ENCODE results near the gene PEA15.

The PEA15 gene

DNA sequence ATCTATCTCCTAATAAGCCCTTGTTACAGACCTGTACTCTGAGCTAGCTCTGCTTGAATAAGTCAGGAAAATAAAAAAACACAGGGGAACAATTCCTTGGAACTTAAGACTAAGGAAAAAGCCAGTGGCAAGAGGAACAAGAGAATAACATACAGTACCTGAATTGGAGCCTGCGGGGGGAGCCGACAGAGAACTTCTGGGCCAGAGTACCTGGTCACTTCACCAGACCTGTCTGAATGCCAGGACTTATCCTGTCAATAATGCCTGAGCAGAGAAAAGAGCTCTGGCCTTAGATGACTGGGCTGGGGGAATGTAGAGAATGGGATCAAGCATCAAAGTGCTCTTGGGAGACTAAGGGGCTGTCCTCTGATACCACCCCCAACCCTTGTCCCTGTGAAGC, 15.1 kb downstream of the PEA15 start:
- Histone ChIP-seq H3K36me3 (ENCODE audit: control insufficient read depth, insufficient read depth, low read length) (peaks cover 37% of the 10 kb centered on the region), H3K9me3 (ENCODE audit: control insufficient read depth, insufficient read depth, low read length) (no peaks in the 10 kb centered on the region), H3K4me3 (ENCODE audit: low read length) (no peak overlapping the region), H3K4me1 (ENCODE audit: control insufficient read depth, insufficient read depth, low read length) (no peaks in the 10 kb centered on the region), H3K27ac (ENCODE audit: low read length) (no peak overlapping the region), H3K27me3 (ENCODE audit: control insufficient read depth, insufficient read depth, low read length) (no peaks in the 10 kb centered on the region; the same call in 1 of the 2 replicates)
- WGBS (ENCODE audit: insufficient coverage, insufficient read length): no CpG with 5 or more reads among the region's 2 CpGs
- no peak for DNase-seq (ENCODE audit: low read depth, low spot score)

- peaks cover 38% of the 10 kb centered on the region for H3K36me3 ChIP-seq (ENCODE audit: control insufficient read depth, insufficient read depth, low read length)
- no peaks in the 10 kb centered on the region; the same call in 1 of the 2 replicates for H3K27me3 ChIP-seq (ENCODE audit: control insufficient read depth, insufficient read depth, low read length)
- no peaks in the 10 kb centered on the region for H3K4me1 ChIP-seq (ENCODE audit: control insufficient read depth, insufficient read depth, low read length)
- H3K27ac ChIP-seq (ENCODE audit: low read length): no peak overlapping the region
- DNase-seq (ENCODE audit: low read depth, low spot score): no peak
- H3K4me3 ChIP-seq (ENCODE audit: low read length): no peak overlapping the region
- H3K9me3 ChIP-seq (ENCODE audit: control insufficient read depth, insufficient read depth, low read length): no peaks in the 10 kb centered on the region
Observed at GRCh38 chr1:160221089-160221488, 15.9 kb downstream of the PEA15 start.

GRCh38 chr1:160222546-160222945, 17.4 kb downstream of the PEA15 start:
- no CpG with 5 or more reads among the region's 3 CpGs for WGBS (ENCODE audit: insufficient coverage, insufficient read length)

GRCh38 chr1:160224606-160225005, 19.4 kb downstream of the PEA15 start:
- no peaks in the 10 kb centered on the region for H3K9me3 ChIP-seq (ENCODE audit: control insufficient read depth, insufficient read depth, low read length)
- no peaks in the 10 kb centered on the region for H3K4me1 ChIP-seq (ENCODE audit: control insufficient read depth, insufficient read depth, low read length)
- no peaks in the 10 kb centered on the region for H3K27me3 ChIP-seq (ENCODE audit: control insufficient read depth, insufficient read depth, low read length)
- WGBS (ENCODE audit: insufficient coverage, insufficient read length): no CpG with 5 or more reads among the region's 2 CpGs
- H3K36me3 ChIP-seq (ENCODE audit: control insufficient read depth, insufficient read depth, low read length): peaks cover 17% of the 10 kb centered on the region
- no peak overlapping the region for H3K4me3 ChIP-seq (ENCODE audit: low read length)
- no peak overlapping the region for H3K27ac ChIP-seq (ENCODE audit: low read length)
- DNase-seq (ENCODE audit: low read depth, low spot score): no peak

More at GRCh38 chr1:160222546-160222945, 17.4 kb downstream of the PEA15 start:
- no peaks in the 10 kb centered on the region; the same call in 1 of the 2 replicates for H3K27me3 ChIP-seq (ENCODE audit: control insufficient read depth, insufficient read depth, low read length)
- H3K27ac ChIP-seq (ENCODE audit: low read length): no peak overlapping the region
- no peak for DNase-seq (ENCODE audit: low read depth, low spot score)
- H3K4me3 ChIP-seq (ENCODE audit: low read length): no peak overlapping the region
- no peaks in the 10 kb centered on the region for H3K4me1 ChIP-seq (ENCODE audit: control insufficient read depth, insufficient read depth, low read length)
- H3K9me3 ChIP-seq (ENCODE audit: control insufficient read depth, insufficient read depth, low read length): no peaks in the 10 kb centered on the region
- H3K36me3 ChIP-seq (ENCODE audit: control insufficient read depth, insufficient read depth, low read length): peaks cover 30% of the 10 kb centered on the region

DNA sequence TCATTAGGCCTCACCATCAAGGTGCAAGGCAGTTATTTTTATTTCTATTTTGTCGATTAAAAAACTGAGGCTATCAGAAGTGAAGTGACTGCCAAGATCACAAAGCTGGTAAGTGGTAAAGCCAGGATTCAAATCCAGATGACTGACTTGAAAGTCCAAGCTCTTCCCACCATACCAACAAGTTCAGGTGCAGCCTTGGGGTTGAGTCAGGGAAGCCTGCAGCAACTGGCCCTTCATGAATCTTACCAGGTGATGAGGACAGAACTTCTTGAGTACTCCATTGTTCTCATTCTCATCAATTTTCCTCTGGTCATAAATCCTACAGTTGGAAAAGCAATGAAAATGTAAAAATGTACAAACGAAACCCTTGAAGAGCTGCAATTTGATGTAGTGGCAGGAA, 20.2 kb downstream of the PEA15 start:
- DNase-seq (ENCODE audit: low read depth, low spot score): no peak
- Histone ChIP-seq H3K4me1 (ENCODE audit: control insufficient read depth, insufficient read depth, low read length) (no peaks in the 10 kb centered on the region), H3K4me3 (ENCODE audit: low read length) (no peak overlapping the region), H3K36me3 (ENCODE audit: control insufficient read depth, insufficient read depth, low read length) (peaks cover 17% of the 10 kb centered on the region), H3K9me3 (ENCODE audit: control insufficient read depth, insufficient read depth, low read length) (no peaks in the 10 kb centered on the region), H3K27ac (ENCODE audit: low read length) (no peak overlapping the region), H3K27me3 (ENCODE audit: control insufficient read depth, insufficient read depth, low read length) (no peaks in the 10 kb centered on the region)
- WGBS (ENCODE audit: insufficient coverage, insufficient read length): no CpG with 5 or more reads among the region's 2 CpGs

- H3K27ac ChIP-seq (ENCODE audit: low read length): no peak overlapping the region
- no peak for DNase-seq (ENCODE audit: low read depth, low spot score)
- peaks cover 19% of the 10 kb centered on the region for H3K36me3 ChIP-seq (ENCODE audit: control insufficient read depth, insufficient read depth, low read length)
- no peaks in the 10 kb centered on the region for H3K9me3 ChIP-seq (ENCODE audit: control insufficient read depth, insufficient read depth, low read length)
- no CpG with 5 or more reads among the region's 2 CpGs for WGBS (ENCODE audit: insufficient coverage, insufficient read length)
- H3K4me3 ChIP-seq (ENCODE audit: low read length): no peak overlapping the region
- H3K4me1 ChIP-seq (ENCODE audit: control insufficient read depth, insufficient read depth, low read length): no peaks in the 10 kb centered on the region
- no peaks in the 10 kb centered on the region for H3K27me3 ChIP-seq (ENCODE audit: control insufficient read depth, insufficient read depth, low read length)
Observed at GRCh38 chr1:160226623-160227022, 21.4 kb downstream of the PEA15 start.

- peaks cover 19% of the 10 kb centered on the region for H3K36me3 ChIP-seq (ENCODE audit: control insufficient read depth, insufficient read depth, low read length)
Observed at GRCh38 chr1:160227034-160227433, 21.9 kb downstream of the PEA15 start.

DNA sequence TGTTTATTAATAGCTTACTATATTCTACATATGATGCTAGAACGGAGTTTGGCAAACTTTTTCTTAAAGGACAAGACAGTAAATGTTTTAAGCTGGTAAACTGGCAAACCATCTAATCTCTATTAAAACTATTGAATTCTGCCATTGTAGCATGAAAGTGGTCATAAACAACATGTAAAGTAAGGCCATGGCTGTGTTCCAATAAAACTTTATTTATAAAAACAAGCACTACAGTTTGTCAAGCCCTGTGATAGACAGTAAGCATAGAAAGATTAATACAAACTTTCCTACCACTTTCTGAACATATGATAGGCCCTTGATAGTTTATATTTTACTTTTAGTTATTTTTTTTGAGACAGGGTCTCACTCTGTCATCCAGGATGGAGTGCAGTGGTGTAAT, 22.4 kb downstream of the PEA15 start:
- no CpG with 5 or more reads among the region's 1 CpG for WGBS (ENCODE audit: insufficient coverage, insufficient read length)
- no peaks in the 10 kb centered on the region for H3K4me1 ChIP-seq (ENCODE audit: control insufficient read depth, insufficient read depth, low read length)

More at GRCh38 chr1:160227034-160227433, 21.9 kb downstream of the PEA15 start:
- Histone ChIP-seq H3K27ac (ENCODE audit: low read length) (no peak overlapping the region), H3K27me3 (ENCODE audit: control insufficient read depth, insufficient read depth, low read length) (no peaks in the 10 kb centered on the region), H3K4me1 (ENCODE audit: control insufficient read depth, insufficient read depth, low read length) (no peaks in the 10 kb centered on the region), H3K9me3 (ENCODE audit: control insufficient read depth, insufficient read depth, low read length) (no peaks in the 10 kb centered on the region), H3K4me3 (ENCODE audit: low read length) (no peak overlapping the region)
- DNase-seq (ENCODE audit: low read depth, low spot score): no peak
- no CpG with 5 or more reads among the region's 4 CpGs for WGBS (ENCODE audit: insufficient coverage, insufficient read length)

DNA sequence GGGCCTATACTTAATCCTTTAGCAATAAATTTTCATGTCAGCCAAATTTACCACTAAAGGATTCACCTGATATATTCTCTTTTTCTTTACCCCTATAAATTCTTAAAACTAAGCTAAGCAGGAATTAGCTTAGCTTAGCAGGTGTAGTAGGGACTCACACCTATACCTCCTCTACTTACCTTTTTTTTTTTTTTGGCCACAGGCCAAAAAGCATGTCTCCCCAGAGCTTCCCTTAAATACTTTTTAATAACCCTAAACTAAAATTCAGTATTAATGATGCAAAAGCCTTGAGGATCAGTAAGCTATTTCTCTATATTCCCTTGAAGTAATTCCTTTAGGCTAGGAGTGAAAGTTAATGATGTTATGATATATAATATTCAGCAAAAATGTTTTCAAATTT, 23.2 kb downstream of the PEA15 start:
- no peaks in the 10 kb centered on the region for H3K4me1 ChIP-seq (ENCODE audit: control insufficient read depth, insufficient read depth, low read length)
- H3K36me3 ChIP-seq (ENCODE audit: control insufficient read depth, insufficient read depth, low read length): peaks cover 16% of the 10 kb centered on the region
- DNase-seq (ENCODE audit: low read depth, low spot score): no peak
- no peak overlapping the region for H3K27ac ChIP-seq (ENCODE audit: low read length)
- H3K9me3 ChIP-seq (ENCODE audit: control insufficient read depth, insufficient read depth, low read length): no peaks in the 10 kb centered on the region
- H3K27me3 ChIP-seq (ENCODE audit: control insufficient read depth, insufficient read depth, low read length): no peaks in the 10 kb centered on the region
- no peak overlapping the region for H3K4me3 ChIP-seq (ENCODE audit: low read length)

More for the DNA sequence above, 22.4 kb downstream of the PEA15 start:
- no peaks in the 10 kb centered on the region for H3K27me3 ChIP-seq (ENCODE audit: control insufficient read depth, insufficient read depth, low read length)
- H3K4me3 ChIP-seq (ENCODE audit: low read length): no peak overlapping the region
- H3K9me3 ChIP-seq (ENCODE audit: control insufficient read depth, insufficient read depth, low read length): no peaks in the 10 kb centered on the region
- H3K36me3 ChIP-seq (ENCODE audit: control insufficient read depth, insufficient read depth, low read length): peaks cover 19% of the 10 kb centered on the region
- no peak overlapping the region for H3K27ac ChIP-seq (ENCODE audit: low read length)
- DNase-seq (ENCODE audit: low read depth, low spot score): no peak

GRCh38 chr1:160232911-160233310, 27.7 kb downstream of the PEA15 start:
- no peaks in the 10 kb centered on the region for H3K9me3 ChIP-seq (ENCODE audit: control insufficient read depth, insufficient read depth, low read length)
- DNase-seq (ENCODE audit: low read depth, low spot score): no peak
- no peak overlapping the region for H3K4me3 ChIP-seq (ENCODE audit: low read length)
- no peaks in the 10 kb centered on the region for H3K27me3 ChIP-seq (ENCODE audit: control insufficient read depth, insufficient read depth, low read length)
- no peak overlapping the region for H3K27ac ChIP-seq (ENCODE audit: low read length)
- no peaks in the 10 kb centered on the region for H3K4me1 ChIP-seq (ENCODE audit: control insufficient read depth, insufficient read depth, low read length)
- H3K36me3 ChIP-seq (ENCODE audit: control insufficient read depth, insufficient read depth, low read length): peaks cover 4% of the 10 kb centered on the region; the same call in 1 of the 2 replicates

DNA sequence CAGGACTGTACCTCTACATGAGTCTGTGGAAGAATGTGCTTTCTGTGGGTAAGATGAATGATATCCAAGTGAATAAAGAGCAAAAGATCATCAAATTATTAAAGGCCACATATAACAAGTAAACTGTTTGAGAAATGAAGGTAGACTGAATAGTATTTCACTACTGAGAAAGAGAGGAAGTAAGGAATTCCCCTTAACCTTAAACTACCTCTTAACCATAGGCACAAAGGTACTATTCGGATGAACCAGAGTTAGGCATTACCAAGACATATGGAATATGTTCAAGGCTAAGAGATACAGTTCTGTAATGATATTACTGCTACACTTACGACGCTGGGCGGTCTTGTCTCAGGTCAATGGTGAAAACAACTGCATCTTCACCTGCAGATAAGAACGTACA, 31.6 kb downstream of the PEA15 start:
- Histone ChIP-seq H3K27ac (ENCODE audit: low read length) (no peak overlapping the region), H3K4me1 (ENCODE audit: control insufficient read depth, insufficient read depth, low read length) (no peaks in the 10 kb centered on the region), H3K9me3 (ENCODE audit: control insufficient read depth, insufficient read depth, low read length) (no peaks in the 10 kb centered on the region), H3K4me3 (ENCODE audit: low read length) (no peak overlapping the region), H3K36me3 (ENCODE audit: control insufficient read depth, insufficient read depth, low read length) (peaks cover 16% of the 10 kb centered on the region), H3K27me3 (ENCODE audit: control insufficient read depth, insufficient read depth, low read length) (no peaks in the 10 kb centered on the region)
- no peak for DNase-seq (ENCODE audit: low read depth, low spot score)
- WGBS (ENCODE audit: insufficient coverage, insufficient read length): no CpG with 5 or more reads among the region's 5 CpGs

Measured in iPS DF 6.9 (cell line).